Loucy (cell line): ENCODE measurements around the gene MYO3B.

ENCODE experiments used
- H2AFZ ChIP-seq: fragments of 200-600 bp; sonication (generic); 2 replicates; pipeline ENCODE4 v1.6.0; 2016; ENCODE audit warnings: antibody characterized with exemption, mild to moderate bottlenecking, low read length, moderate library complexity
- H3F3A ChIP-seq: fragments of 200-600 bp; 2 replicates; pipeline ENCODE4 v1.6.0; 2016; ENCODE audit warnings: antibody characterized with exemption, low read depth, mild to moderate bottlenecking
- H3K27me3 ChIP-seq: fragments of 200-600 bp; sonication (generic); 2 replicates; pipeline ENCODE4 v1.6.1; 2014; ENCODE audit warnings: low read length, mild to moderate bottlenecking; ENCODE audit not compliant: insufficient read depth, poor library complexity, severe bottlenecking
- H3K36me3 ChIP-seq: fragments of 200-600 bp; sonication (generic); 2 replicates; pipeline ENCODE4 v1.6.1; 2016; ENCODE audit warnings: low read length; ENCODE audit not compliant: insufficient read depth
- H3K4me1 ChIP-seq: fragments of 200-600 bp; sonication (generic); 2 replicates; pipeline ENCODE4 v1.5.1; 2014; ENCODE audit warnings: low read length, mild to moderate bottlenecking; ENCODE audit not compliant: insufficient read depth, poor library complexity, severe bottlenecking
- H3K4me2 ChIP-seq: fragments of 200-600 bp; sonication (generic); 2 replicates; pipeline ENCODE4 v1.6.0; 2014; ENCODE audit warnings: antibody characterized with exemption, low read length, low read depth, mild to moderate bottlenecking; ENCODE audit not compliant: poor library complexity, severe bottlenecking
- H3K4me3 ChIP-seq: fragments of 200-600 bp; sonication (generic); 2 replicates; pipeline ENCODE4 v1.5.1; 2014; ENCODE audit warnings: low read length, mild to moderate bottlenecking, mixed read lengths; ENCODE audit not compliant: poor library complexity, severe bottlenecking
- H3K79me2 ChIP-seq: fragments of 200-600 bp; sonication (generic); 2 replicates; pipeline ENCODE4 v1.6.1; 2014; ENCODE audit warnings: low read length; ENCODE audit not compliant: insufficient read depth
- H3K9ac ChIP-seq: fragments of 200-600 bp; sonication (generic); 2 replicates; pipeline ENCODE4 v1.6.0; 2014; ENCODE audit warnings: mild to moderate bottlenecking, low read depth, low read length, moderate library complexity; ENCODE audit not compliant: poor library complexity, severe bottlenecking
- H3K9me2 ChIP-seq: fragments of 200-600 bp; sonication (generic); replicated peaks from 2 replicates; pipeline ENCODE4 v1.6.1; 2016; ENCODE audit warnings: low read depth, low read length, mixed read lengths
- H3K9me3 ChIP-seq: fragments of 200-600 bp; sonication (generic); 2 replicates; pipeline ENCODE4 v1.6.1; 2014; ENCODE audit warnings: mild to moderate bottlenecking, antibody characterized with exemption, low read length, low read depth; ENCODE audit not compliant: insufficient read depth
- H4K20me1 ChIP-seq: fragments of 200-600 bp; sonication (generic); 2 replicates; pipeline ENCODE4 v1.6.0; 2014; ENCODE audit warnings: antibody characterized with exemption, low read length, mild to moderate bottlenecking; ENCODE audit not compliant: insufficient read depth, poor library complexity, severe bottlenecking
- CTCF ChIP-seq: fragments of 200-600 bp; sonication (generic); conservative IDR thresholded peaks from 2 replicates; pipeline ENCODE4 v1.5.1; 2014; ENCODE audit warnings: mild to moderate bottlenecking, antibody characterized with exemption, low read length
- EZH2phosphoT487 ChIP-seq: fragments of 200-600 bp; IDR thresholded peaks from 2 replicates; pipeline ENCODE4 v1.6.1; 2018; ENCODE audit warnings: antibody characterized with exemption, mild to moderate bottlenecking, moderate library complexity, borderline replicate concordance

Gene MYO3B

GRCh38 chr2:170579511-170579910, 401.6 kb downstream of the MYO3B start:
- Histone ChIP-seq H4K20me1 (no peaks in the 10 kb centered on the region), H3K4me2 (no peak overlapping the region), H3K4me1 (no peaks in the 10 kb centered on the region), H3K9me2 (no peaks in the 10 kb centered on the region), H2AFZ (no peak overlapping the region), H3K79me2 (no peaks in the 10 kb centered on the region), H3K27me3 (no peaks in the 10 kb centered on the region), H3K9ac (no peak overlapping the region), H3K36me3 (no peaks in the 10 kb centered on the region), H3F3A (no peaks in the 10 kb centered on the region), H3K4me3 (no peak overlapping the region), H3K9me3 (no peaks in the 10 kb centered on the region)
- TF ChIP-seq CTCF (no peak), EZH2phosphoT487 (no peak)

GRCh38 chr2:170582313-170582712, 404.4 kb downstream of the MYO3B start:
- Histone ChIP-seq H3K9me2 (no peaks in the 10 kb centered on the region), H3K9ac (no peak overlapping the region), H3K9me3 (no peaks in the 10 kb centered on the region), H3K27me3 (no peaks in the 10 kb centered on the region), H3F3A (no peaks in the 10 kb centered on the region), H3K4me1 (no peaks in the 10 kb centered on the region), H3K4me3 (no peak overlapping the region), H3K36me3 (no peaks in the 10 kb centered on the region), H4K20me1 (no peaks in the 10 kb centered on the region), H3K79me2 (no peaks in the 10 kb centered on the region), H3K4me2 (no peak overlapping the region), H2AFZ (no peak overlapping the region)
- TF ChIP-seq CTCF (no peak), EZH2phosphoT487 (no peak)

- H3K79me2 ChIP-seq = no peaks in the 10 kb centered on the region
- TF ChIP-seq CTCF (no peak), EZH2phosphoT487 (no peak)
These were observed 405.0 kb downstream of the MYO3B start for GRCh38 chr2:170582751-170583463.

More at GRCh38 chr2:170582751-170583463, 405.0 kb downstream of the MYO3B start:
- Histone ChIP-seq H3K9ac (no peak overlapping the region), H2AFZ (no peak overlapping the region), H3F3A (no peaks in the 10 kb centered on the region), H4K20me1 (no peaks in the 10 kb centered on the region), H3K9me2 (no peaks in the 10 kb centered on the region), H3K36me3 (no peaks in the 10 kb centered on the region), H3K4me1 (no peaks in the 10 kb centered on the region), H3K4me3 (no peak overlapping the region), H3K4me2 (no peak overlapping the region), H3K27me3 (no peaks in the 10 kb centered on the region), H3K9me3 (no peaks in the 10 kb centered on the region)
